MM.1S (cell line): ENCODE data around the gene CSTF2.

Source experiments
- DNase-seq: peaks from one replicate; pipeline ENCODE4 v3.0.0-alpha.2; 2015
- H2AFZ ChIP-seq: fragments of 300-600 bp; sonication (generic); 2 replicates; pipeline ENCODE4 v1.6.0; 2016; ENCODE audit warnings: antibody characterized with exemption, low read length
- H3F3A ChIP-seq: fragments of 300-600 bp; sonication (generic); 2 replicates; pipeline ENCODE4 v1.6.1; 2016; ENCODE audit warnings: mild to moderate bottlenecking, antibody characterized with exemption, low read length, moderate library complexity, mixed read lengths; ENCODE audit not compliant: insufficient read depth
- H3K27ac ChIP-seq: fragments of 300-600 bp; sonication (generic); 2 replicates; pipeline ENCODE4 v1.5.1; 2016; ENCODE audit warnings: mild to moderate bottlenecking, low read length
- H3K27me3 ChIP-seq: fragments of 300-600 bp; sonication (generic); replicated peaks from 2 replicates; pipeline ENCODE4 v1.6.0; 2016; ENCODE audit warnings: low read length; ENCODE audit not compliant: insufficient read depth
- H3K36me3 ChIP-seq: fragments of 300-600 bp; sonication (generic); replicated peaks from 2 replicates; pipeline ENCODE4 v1.6.1; 2016; ENCODE audit warnings: mild to moderate bottlenecking, low read length, mixed read lengths; ENCODE audit not compliant: insufficient read depth
- H3K4me1 ChIP-seq: fragments of 300-600 bp; sonication (generic); 2 replicates; pipeline ENCODE4 v1.6.1; 2016; ENCODE audit warnings: low read length, mixed read lengths
- H3K4me2 ChIP-seq: fragments of 300-600 bp; sonication (generic); 2 replicates; pipeline ENCODE4 v1.6.0; 2016; ENCODE audit warnings: low read depth, low read length
- H3K4me3 ChIP-seq: fragments of 300-600 bp; sonication (generic); 2 replicates; pipeline ENCODE4 v1.5.1; 2016; ENCODE audit warnings: low read length, mixed read lengths
- H3K79me2 ChIP-seq: fragments of 300-600 bp; sonication (generic); 2 replicates; pipeline ENCODE4 v1.6.1; 2016; ENCODE audit warnings: mixed run types, low read length, mixed read lengths
- H3K9ac ChIP-seq: fragments of 300-600 bp; sonication (generic); 2 replicates; pipeline ENCODE4 v1.6.1; 2016; ENCODE audit warnings: low read length, mixed read lengths
- H3K9me2 ChIP-seq: fragments of 300-600 bp; sonication (generic); replicated peaks from 2 replicates; pipeline ENCODE4 v1.6.1; 2016; ENCODE audit warnings: mild to moderate bottlenecking, low read length, mixed read lengths; ENCODE audit not compliant: insufficient read depth
- H3K9me3 ChIP-seq: fragments of 300-600 bp; sonication (generic); replicated peaks from 2 replicates; pipeline ENCODE4 v1.6.1; 2016; ENCODE audit warnings: mild to moderate bottlenecking, low read length, mixed read lengths; ENCODE audit not compliant: insufficient read depth
- H4K20me1 ChIP-seq: fragments of 300-600 bp; sonication (generic); 2 replicates; pipeline ENCODE4 v1.6.1; 2016; ENCODE audit warnings: mild to moderate bottlenecking, low read length, moderate library complexity, mixed read lengths; ENCODE audit not compliant: insufficient read depth
- CTCF ChIP-seq: fragments of 300-600 bp; sonication (generic); IDR thresholded peaks from 2 replicates; pipeline ENCODE4 v1.5.1; 2016; ENCODE audit warnings: antibody characterized with exemption, low read length, mixed read lengths
- EZH2 ChIP-seq: fragments of 300-600 bp; sonication (generic); optimal IDR thresholded peaks from 2 replicates; pipeline ENCODE3; 2017; ENCODE audit warnings: low read depth, mild to moderate bottlenecking, antibody characterized with exemption, low read length, mixed read lengths
- EZH2phosphoT487 ChIP-seq: fragments of 300-600 bp; sonication (generic); IDR thresholded peaks from 2 replicates; pipeline ENCODE4 v1.6.1; 2018; ENCODE audit warnings: antibody characterized with exemption, low read length

The CSTF2 gene

DNA sequence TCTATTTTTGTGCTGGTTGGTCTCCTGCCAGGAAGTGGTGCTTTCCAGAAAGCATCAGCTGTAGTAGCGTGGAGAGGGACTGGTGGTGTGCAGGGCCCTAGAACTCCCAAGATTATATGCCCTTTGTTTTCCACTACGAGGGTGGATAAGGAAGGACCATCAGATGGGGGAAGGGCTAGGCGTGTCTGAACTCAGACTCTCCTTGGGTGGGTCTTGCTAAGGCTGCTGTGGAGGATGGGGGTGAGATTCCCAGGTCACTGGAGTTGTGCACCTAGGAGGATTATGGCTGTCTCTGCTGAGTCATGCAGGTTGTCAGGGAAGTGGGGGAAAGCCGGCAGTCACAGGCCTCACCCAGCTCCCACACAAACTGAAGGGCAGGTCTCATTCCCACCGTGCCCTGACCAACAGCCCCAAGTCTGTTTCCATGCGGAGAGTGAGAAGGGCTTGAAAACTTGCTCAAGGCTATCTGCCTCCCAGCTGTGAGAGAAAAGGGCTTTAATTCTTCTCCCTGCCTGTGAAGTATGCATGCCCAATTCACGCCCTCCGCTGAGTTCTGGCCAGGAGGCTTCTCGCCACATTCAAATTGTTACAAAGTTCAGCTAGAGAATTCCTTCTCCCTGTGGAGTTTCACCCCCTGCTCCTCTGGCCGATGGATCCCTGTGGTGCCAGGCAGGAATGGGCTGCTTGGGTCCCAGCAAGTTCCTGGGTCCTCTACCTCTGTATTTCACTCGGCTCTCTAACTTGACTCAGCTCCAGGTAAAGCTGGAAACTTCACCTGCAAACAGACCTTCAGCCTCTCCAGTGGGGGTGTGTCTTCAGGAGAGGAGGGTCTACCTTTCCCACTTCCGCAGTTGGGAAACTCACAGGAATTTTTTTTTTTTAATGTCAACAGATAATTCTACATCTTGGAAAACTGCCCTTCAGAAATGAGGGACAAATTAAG is 7.7 kb upstream of the CSTF2 start:
- no peaks in the 10 kb centered on the region for H3K27me3 ChIP-seq
- H3K4me1 ChIP-seq = no peaks in the 10 kb centered on the region
- H3K9me2 ChIP-seq = no peaks in the 10 kb centered on the region
- H3K4me3 ChIP-seq = no peak overlapping the region
- TF ChIP-seq EZH2 (no peak), EZH2phosphoT487 (no peak), CTCF (no peak)
- no peaks in the 10 kb centered on the region for H4K20me1 ChIP-seq
- no peak for DNase-seq
- H3K79me2 ChIP-seq = no peaks in the 10 kb centered on the region
- H3F3A ChIP-seq = no peaks in the 10 kb centered on the region
- H3K27ac ChIP-seq = no peak overlapping the region
- no peak overlapping the region for H3K9ac ChIP-seq
- H3K36me3 ChIP-seq = no peaks in the 10 kb centered on the region
- no peak overlapping the region for H2AFZ ChIP-seq
- no peak overlapping the region for H3K4me2 ChIP-seq
- H3K9me3 ChIP-seq = no peaks in the 10 kb centered on the region

GRCh38 chrX:100817340-100817739 is 2.9 kb upstream of the CSTF2 start:
- Histone ChIP-seq H4K20me1 (no peaks in the 10 kb centered on the region), H3K9me3 (no peaks in the 10 kb centered on the region), H3K4me1 (peaks cover 4% of the 10 kb centered on the region; the same call in 1 of the 2 replicates), H3K4me2 (no peak overlapping the region), H3K27me3 (no peaks in the 10 kb centered on the region), H3K36me3 (no peaks in the 10 kb centered on the region), H3K27ac (no peak overlapping the region), H3K79me2 (peaks cover 13% of the 10 kb centered on the region), H3F3A (peaks cover 3% of the 10 kb centered on the region; the same call in 1 of the 2 replicates), H3K9me2 (no peaks in the 10 kb centered on the region), H3K9ac (no peak overlapping the region), H3K4me3 (no peak overlapping the region), H2AFZ (no peak overlapping the region)
- TF ChIP-seq EZH2phosphoT487 (no peak), EZH2 (no peak), CTCF (no peak)
- DNase-seq = no peak

GRCh38 chrX:100819534-100819836 is 706 bp upstream of the CSTF2 start:
- TF ChIP-seq EZH2phosphoT487 (no peak), CTCF (no peak), EZH2 (no peak)
- Histone ChIP-seq H3K27me3 (no peaks in the 10 kb centered on the region), H2AFZ (peak overlapping the region; percentile 85), H3K36me3 (no peaks in the 10 kb centered on the region), H3K9me2 (no peaks in the 10 kb centered on the region), H3K79me2 (peaks cover 13% of the 10 kb centered on the region), H3K9ac (peak overlapping the region; percentile 52; the same call in 1 of the 2 replicates), H3K4me2 (peak overlapping the region; percentile 73), H3K4me3 (peak overlapping the region; percentile 87), H3K9me3 (no peaks in the 10 kb centered on the region), H3K4me1 (peaks cover 4% of the 10 kb centered on the region; the same call in 1 of the 2 replicates), H4K20me1 (no peaks in the 10 kb centered on the region), H3F3A (peaks cover 3% of the 10 kb centered on the region; the same call in 1 of the 2 replicates), H3K27ac (peak overlapping the region; percentile 67; the same call in 1 of the 2 replicates)
- no peak for DNase-seq
